DOHH2 (cell line): ENCODE measurements around the gene CLASP1.

Source experiments
- H3F3A ChIP-seq: fragments of 200-600 bp; sonication (generic), shearing (Covaris generic); 2 replicates; pipeline ENCODE4 v1.6.0; 2016; ENCODE audit warnings: antibody characterized with exemption, mild to moderate bottlenecking; ENCODE audit not compliant: control insufficient read depth, insufficient read depth
- H3K27ac ChIP-seq: fragments of 200-600 bp; sonication (generic); 2 replicates; pipeline ENCODE4 v1.5.1; 2014; ENCODE audit warnings: low read depth, mild to moderate bottlenecking, low read length, moderate library complexity
- H3K27me3 ChIP-seq: fragments of 200-600 bp; sonication (generic); 2 replicates; pipeline ENCODE4 v1.6.1; 2014; ENCODE audit warnings: mild to moderate bottlenecking, low read length, mixed read lengths; ENCODE audit not compliant: control insufficient read depth
- H3K36me3 ChIP-seq: fragments of 200-600 bp; sonication (generic); 2 replicates; pipeline ENCODE4 v1.6.1; 2014; ENCODE audit warnings: mild to moderate bottlenecking, low read length, moderate library complexity, mixed read lengths; ENCODE audit not compliant: control insufficient read depth
- H3K4me1 ChIP-seq: fragments of 200-600 bp; sonication (generic); 2 replicates; pipeline ENCODE4 v1.6.1; 2014; ENCODE audit warnings: mild to moderate bottlenecking, low read length, mixed read lengths; ENCODE audit not compliant: control insufficient read depth
- H3K4me2 ChIP-seq: fragments of 200-600 bp; sonication (generic); 2 replicates; pipeline ENCODE4 v1.6.0; 2014; ENCODE audit warnings: mild to moderate bottlenecking, low read length, moderate library complexity
- H3K4me3 ChIP-seq: fragments of 200-600 bp; sonication (generic); 2 replicates; pipeline ENCODE4 v1.5.1; 2014; ENCODE audit warnings: mild to moderate bottlenecking, low read length, mixed read lengths
- H3K79me2 ChIP-seq: fragments of 200-600 bp; sonication (generic); 2 replicates; pipeline ENCODE4 v1.6.1; 2014; ENCODE audit warnings: mild to moderate bottlenecking, low read length, mixed read lengths; ENCODE audit not compliant: control insufficient read depth
- H3K9me2 ChIP-seq: fragments of 200-600 bp; sonication (generic); replicated peaks from 2 replicates; pipeline ENCODE4 v1.6.1; 2014; ENCODE audit warnings: mild to moderate bottlenecking, low read length, mixed read lengths; ENCODE audit not compliant: control insufficient read depth
- H3K9me3 ChIP-seq: fragments of 200-600 bp; sonication (generic); 2 replicates; pipeline ENCODE4 v1.6.1; 2014; ENCODE audit warnings: antibody characterized with exemption, low read length, mixed read lengths; ENCODE audit not compliant: control insufficient read depth, insufficient read depth
- H4K20me1 ChIP-seq: fragments of 200-600 bp; sonication (generic); 2 replicates; pipeline ENCODE4 v1.6.0; 2014; ENCODE audit warnings: low read depth, mild to moderate bottlenecking, antibody characterized with exemption, low read length, moderate library complexity; ENCODE audit not compliant: control insufficient read depth, insufficient read depth
- EZH2phosphoT487 ChIP-seq: fragments of 200-600 bp; sonication (generic); IDR thresholded peaks from 2 replicates; pipeline ENCODE4 v1.6.1; 2017; ENCODE audit warnings: borderline replicate concordance, mild to moderate bottlenecking, antibody characterized with exemption, low read length, moderate library complexity, mixed read lengths
- TF ChIP-seq, protein P1 (sequence below): fragments of 200-600 bp; sonication (generic); IDR thresholded peaks from one replicate; pipeline ENCODE4 v1.5.1; 2014; ENCODE audit warnings: antibody characterized with exemption, mild to moderate bottlenecking, low read depth, low read length; ENCODE audit not compliant: poor library complexity, severe bottlenecking

The CLASP1 gene

GRCh38 chr2:121367246-121367900 lies 281.9 kb downstream of the CLASP1 start:
- Histone ChIP-seq H3K27me3 (no peaks in the 10 kb centered on the region), H3F3A (no peaks in the 10 kb centered on the region), H3K79me2 (no peaks in the 10 kb centered on the region), H3K9me3 (no peaks in the 10 kb centered on the region), H3K4me2 (no peak overlapping the region), H3K27ac (no peak overlapping the region), H3K9me2 (no peaks in the 10 kb centered on the region), H3K4me1 (peaks cover 4% of the 10 kb centered on the region; the same call in 1 of the 2 replicates), H3K4me3 (no peak overlapping the region), H4K20me1 (0 out of 2 replicates have a peak, but pooled peaks cover 3% of the 10 kb centered on the region), H3K36me3 (peaks cover 46% of the 10 kb centered on the region)
- no peak for TF ChIP-seq EZH2phosphoT487
- TF ChIP-seq, protein P1, sequence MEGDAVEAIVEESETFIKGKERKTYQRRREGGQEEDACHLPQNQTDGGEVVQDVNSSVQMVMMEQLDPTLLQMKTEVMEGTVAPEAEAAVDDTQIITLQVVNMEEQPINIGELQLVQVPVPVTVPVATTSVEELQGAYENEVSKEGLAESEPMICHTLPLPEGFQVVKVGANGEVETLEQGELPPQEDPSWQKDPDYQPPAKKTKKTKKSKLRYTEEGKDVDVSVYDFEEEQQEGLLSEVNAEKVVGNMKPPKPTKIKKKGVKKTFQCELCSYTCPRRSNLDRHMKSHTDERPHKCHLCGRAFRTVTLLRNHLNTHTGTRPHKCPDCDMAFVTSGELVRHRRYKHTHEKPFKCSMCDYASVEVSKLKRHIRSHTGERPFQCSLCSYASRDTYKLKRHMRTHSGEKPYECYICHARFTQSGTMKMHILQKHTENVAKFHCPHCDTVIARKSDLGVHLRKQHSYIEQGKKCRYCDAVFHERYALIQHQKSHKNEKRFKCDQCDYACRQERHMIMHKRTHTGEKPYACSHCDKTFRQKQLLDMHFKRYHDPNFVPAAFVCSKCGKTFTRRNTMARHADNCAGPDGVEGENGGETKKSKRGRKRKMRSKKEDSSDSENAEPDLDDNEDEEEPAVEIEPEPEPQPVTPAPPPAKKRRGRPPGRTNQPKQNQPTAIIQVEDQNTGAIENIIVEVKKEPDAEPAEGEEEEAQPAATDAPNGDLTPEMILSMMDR, result no peak

GRCh38 chr2:121366040-121366439 lies 283.2 kb downstream of the CLASP1 start:
- no peaks in the 10 kb centered on the region for H3K9me2 ChIP-seq

GRCh38 chr2:121365061-121365460 lies 284.2 kb downstream of the CLASP1 start:
- H3K79me2 ChIP-seq, result no peaks in the 10 kb centered on the region
- H3K36me3 ChIP-seq, result peaks cover 65% of the 10 kb centered on the region
- H3K9me2 ChIP-seq, result no peaks in the 10 kb centered on the region
- H3K4me1 ChIP-seq, result 0 out of 2 replicates have a peak, but pooled peaks cover 3% of the 10 kb centered on the region
- H3K27me3 ChIP-seq, result no peaks in the 10 kb centered on the region
- 0 out of 2 replicates have a peak, but pooled peaks cover 3% of the 10 kb centered on the region for H4K20me1 ChIP-seq
- H3K9me3 ChIP-seq, result no peaks in the 10 kb centered on the region
- H3K4me2 ChIP-seq, result no peak overlapping the region
- no peak overlapping the region for H3K4me3 ChIP-seq
- TF ChIP-seq, protein P1, result no peak
- TF ChIP-seq EZH2phosphoT487, result no peak
- no peak overlapping the region for H3K27ac ChIP-seq
- no peaks in the 10 kb centered on the region for H3F3A ChIP-seq

More at GRCh38 chr2:121366040-121366439, 283.2 kb downstream of the CLASP1 start:
- Histone ChIP-seq H4K20me1 (0 out of 2 replicates have a peak, but pooled peaks cover 3% of the 10 kb centered on the region), H3K4me3 (no peak overlapping the region), H3K4me1 (peaks cover 4% of the 10 kb centered on the region; the same call in 1 of the 2 replicates), H3K36me3 (peaks cover 59% of the 10 kb centered on the region), H3F3A (no peaks in the 10 kb centered on the region), H3K27me3 (no peaks in the 10 kb centered on the region), H3K4me2 (no peak overlapping the region), H3K27ac (no peak overlapping the region), H3K9me3 (no peaks in the 10 kb centered on the region), H3K79me2 (no peaks in the 10 kb centered on the region)
- TF ChIP-seq EZH2phosphoT487, result no peak
- TF ChIP-seq, protein P1, result no peak
